ENCODE results near the gene SCNN1G.
"Not testable (repeated sequence)": the region's sequence is repeated elsewhere in the genome, so short reads cannot be mapped to it uniquely, and the experiment has no call there.

SCNN1G gene

GRCh38 chr16:23207485-23207884, 24.9 kb downstream of the SCNN1G start:
- DNase-seq (ENCODE audit: low spot score) = no peak

GRCh38 chr16:23209606-23210005, 27.1 kb downstream of the SCNN1G start:
- DNase-seq (ENCODE audit: low spot score) = no peak

GRCh38 chr16:23213831-23214230, 31.3 kb downstream of the SCNN1G start:
- no peak for DNase-seq (ENCODE audit: low spot score)

DNA sequence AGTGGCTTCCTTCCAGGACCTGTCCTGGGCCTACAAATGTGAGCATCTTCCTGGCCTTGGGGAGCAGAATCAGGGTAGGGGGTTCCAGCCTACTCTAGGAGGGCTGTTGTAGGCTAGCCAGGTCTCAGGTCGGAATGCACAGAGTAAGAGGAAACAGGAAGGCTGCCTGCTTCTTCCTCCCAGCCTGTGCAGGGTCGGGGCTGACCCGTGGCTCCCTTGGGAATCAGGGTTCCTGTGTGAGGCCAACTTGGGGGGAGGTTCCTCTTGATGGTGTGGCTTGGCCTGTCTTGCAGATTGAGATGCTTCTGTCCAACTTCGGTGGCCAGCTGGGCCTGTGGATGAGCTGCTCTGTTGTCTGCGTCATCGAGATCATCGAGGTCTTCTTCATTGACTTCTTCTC, 32.3 kb downstream of the SCNN1G start:
- no peak for DNase-seq (ENCODE audit: low spot score)

DNA sequence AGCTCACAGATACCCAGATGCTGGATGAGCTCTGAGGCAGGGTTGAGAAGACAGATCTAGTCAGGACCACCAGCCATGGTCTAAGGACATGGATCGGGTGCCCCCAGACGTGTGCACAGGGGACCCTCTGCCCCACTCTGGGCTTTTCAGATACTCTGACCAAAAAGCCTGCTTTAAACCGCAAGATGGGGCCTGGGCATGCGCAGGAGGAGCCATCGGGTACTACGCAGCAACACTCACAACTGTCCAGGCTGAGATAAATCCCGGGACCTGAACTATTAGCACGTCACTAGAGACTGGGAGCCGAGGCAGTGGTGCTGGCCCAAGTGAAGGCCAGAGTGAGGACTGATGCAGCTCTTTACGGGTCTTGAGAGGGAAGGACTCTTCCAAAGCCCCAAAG, 32.9 kb downstream of the SCNN1G start:
- no peak for DNase-seq (ENCODE audit: low spot score)

GRCh38 chr16:23216658-23217246, 34.2 kb downstream of the SCNN1G start:
- no peak for DNase-seq (ENCODE audit: low spot score)

DNA sequence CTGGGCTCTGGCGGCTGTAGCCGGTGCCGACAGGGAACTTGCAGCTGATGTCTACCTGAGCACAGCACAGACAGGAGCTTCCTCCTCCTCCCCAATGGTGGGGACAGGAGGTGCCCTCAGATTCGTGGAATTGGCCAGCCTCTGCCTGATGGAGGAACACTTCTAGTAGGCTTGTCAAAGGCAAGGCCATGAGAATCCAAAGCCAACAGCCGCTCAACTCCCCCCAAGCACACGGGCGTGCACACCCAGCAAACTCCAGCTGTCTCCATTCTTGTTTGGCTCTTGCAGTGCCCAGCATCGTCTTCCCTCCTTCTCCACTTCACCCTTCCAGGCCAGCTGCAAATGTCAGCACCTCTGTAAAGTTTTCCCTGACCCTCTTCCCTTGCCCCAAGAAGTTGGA, 35.1 kb downstream of the SCNN1G start:
- DNase-seq (ENCODE audit: low spot score) = no peak

DNA sequence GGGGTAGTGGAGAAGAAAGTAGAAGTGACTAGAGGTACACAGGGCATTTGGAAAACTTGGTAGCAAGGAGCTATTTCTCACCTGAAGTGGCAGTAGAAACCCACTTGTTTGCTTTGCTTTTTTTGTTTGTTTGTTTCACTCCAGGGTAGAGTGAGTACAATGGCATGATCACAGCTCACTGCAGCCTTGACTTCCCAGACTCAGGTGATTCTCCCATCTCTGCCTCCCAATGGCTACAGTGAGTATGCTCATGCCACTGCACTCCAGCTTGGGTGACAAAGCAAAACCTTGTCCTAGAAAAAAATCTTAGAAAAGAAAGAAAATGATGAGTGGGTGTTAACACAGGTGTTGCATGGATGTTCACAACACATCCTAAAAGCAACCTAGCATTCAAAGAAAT, 40.4 kb downstream of the SCNN1G start:
- no peak for DNase-seq (ENCODE audit: low spot score)

DNA sequence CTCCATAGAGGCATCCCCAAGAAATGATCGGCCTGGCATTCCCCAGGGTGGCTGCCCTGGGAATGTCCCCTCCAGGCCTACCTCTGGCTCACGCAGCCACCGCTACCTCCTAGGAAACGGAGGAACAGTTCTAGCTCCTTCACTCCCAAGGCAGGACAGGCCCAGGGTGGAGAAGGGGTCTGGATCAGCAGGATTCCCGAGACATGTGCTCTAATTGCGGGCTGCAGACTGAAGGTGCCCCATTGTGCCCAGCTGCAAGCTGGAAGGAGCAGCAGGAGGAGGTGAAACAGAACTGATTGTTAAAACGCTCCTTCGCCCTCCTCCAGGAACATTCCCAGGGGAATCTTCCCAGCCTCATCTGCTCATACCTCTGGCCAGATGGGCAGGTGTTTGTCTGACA, 40.8 kb downstream of the SCNN1G start:
- no peak for DNase-seq (ENCODE audit: low spot score)

DNA sequence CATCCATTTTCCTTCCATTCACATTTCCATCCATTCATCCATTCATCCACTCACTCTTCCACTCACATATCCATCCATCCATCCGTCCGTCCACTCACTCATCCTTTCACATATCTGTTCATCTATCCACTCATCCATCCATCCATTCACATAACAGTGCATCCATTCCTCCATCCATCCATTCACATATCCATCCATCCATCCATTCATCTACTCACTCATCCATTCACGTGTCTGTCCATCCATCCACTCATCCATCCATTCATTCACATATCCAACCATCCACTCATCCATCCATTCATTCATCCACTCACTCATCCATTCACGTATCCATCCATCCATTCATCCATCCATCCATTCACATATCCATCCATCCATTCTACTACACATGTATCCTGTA, 42.6 kb downstream of the SCNN1G start:
- DNase-seq (ENCODE audit: low spot score) = no peak

DNA sequence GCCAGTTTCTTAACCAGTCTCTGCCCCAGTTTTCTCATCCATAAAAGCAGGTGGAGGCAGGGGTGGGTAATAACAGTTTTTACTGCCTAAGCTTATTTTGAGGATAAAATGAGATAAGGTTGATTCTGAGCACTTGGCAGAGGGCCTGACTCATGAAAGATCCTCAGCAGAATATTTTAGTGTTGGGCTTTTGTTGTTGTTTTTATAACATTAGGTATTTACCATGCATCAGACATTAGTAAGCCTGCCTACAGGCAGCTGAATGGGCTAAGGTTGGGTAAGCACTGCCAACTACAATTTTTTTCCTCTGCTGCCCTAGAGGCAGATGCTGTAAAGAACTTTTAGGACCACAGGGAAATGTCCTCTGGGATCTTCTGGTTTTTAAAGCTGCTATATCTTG, 43.1 kb downstream of the SCNN1G start:
- no peak for DNase-seq (ENCODE audit: low spot score)

- DNase-seq (ENCODE audit: low spot score) = no peak
Measured at GRCh38 chr16:23227529-23227928, 45.0 kb downstream of the SCNN1G start.

DNA sequence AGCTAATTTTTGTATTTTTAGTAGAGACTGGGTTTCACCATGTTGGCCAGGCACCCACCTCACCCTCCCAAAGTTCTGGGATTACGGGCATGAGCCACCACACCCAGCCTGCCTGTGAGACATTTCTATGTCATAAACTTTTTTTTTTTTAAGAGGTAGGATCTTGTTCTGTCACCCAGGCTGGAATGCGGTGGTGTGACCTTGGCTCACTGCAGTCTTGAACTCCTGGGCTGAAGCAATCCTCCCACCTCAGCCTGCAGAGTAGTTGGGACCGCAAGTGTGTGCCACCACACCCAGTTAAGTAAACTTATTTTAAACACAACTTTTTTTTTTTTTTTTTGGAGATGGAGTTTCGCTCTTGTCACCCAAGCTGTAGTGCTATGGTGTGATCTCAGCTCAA, 47.2 kb downstream of the SCNN1G start:
- no peak for DNase-seq (ENCODE audit: low spot score)

DNA sequence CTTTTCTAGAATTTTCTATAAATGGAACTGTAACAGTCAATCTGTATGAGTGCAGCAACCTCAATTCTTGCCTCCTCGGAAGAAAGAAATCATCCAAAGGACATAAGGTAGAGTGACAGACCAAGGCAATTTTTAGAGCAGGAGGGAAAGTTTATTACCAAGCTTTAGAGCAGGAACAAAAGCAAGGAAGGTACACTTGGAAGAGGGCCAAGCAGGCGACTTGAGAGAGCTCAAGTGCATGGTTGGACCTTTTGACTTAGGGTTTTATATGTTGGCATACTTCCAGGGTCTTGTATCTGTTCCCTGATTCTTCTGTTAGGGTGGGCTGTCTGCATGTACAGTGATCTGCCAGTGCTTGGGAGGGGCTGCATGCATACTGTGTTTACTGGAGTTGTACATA, 50.3 kb downstream of the SCNN1G start:
- DNase-seq (ENCODE audit: low spot score) = no peak

GRCh38 chr16:23235176-23235575, 52.6 kb downstream of the SCNN1G start:
- no peak for DNase-seq (ENCODE audit: low spot score)

DNA sequence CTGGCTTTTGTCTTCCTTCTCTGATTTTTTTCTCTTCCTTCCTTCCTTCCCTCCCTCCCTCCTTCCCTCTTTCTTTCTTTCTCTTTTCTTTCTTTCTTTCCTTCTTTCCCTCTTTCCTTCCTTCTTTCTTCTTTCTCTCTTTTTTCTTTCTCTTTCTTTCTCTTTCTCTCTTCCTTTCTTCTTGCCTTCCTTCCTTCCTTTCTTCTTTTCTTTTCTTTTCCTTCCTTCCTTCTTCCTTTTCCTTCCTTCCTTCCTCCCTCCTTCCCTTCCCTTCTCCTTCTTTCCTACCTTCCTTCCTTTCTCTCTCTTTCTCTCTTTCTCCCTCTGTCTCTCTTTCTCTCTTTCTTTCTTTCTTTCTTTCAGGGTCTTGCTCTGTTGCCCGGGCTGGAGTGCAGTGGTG, 54.4 kb downstream of the SCNN1G start:
- no peak for DNase-seq (ENCODE audit: low spot score)

DNA sequence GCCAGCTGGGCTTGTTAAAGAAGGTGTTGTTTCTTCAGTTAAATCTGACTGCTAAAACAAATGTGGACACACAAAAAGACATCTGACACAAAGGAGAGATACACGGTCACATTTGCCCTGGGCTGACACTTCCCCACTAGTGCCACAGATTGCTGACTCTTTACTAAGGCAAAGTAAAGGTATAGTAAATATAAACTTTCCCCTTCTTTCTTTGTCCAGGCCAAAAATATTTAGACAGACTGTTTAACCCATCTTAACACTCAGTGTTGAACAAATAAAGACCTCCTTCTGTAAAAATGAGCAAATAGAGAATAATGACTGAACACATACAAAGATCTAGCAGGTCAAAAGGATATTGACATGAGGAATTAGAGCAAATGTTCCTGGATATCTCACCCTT, 58.4 kb downstream of the SCNN1G start:
- no peak for DNase-seq (ENCODE audit: low spot score)

GRCh38 chr16:23244122-23244521, 61.6 kb downstream of the SCNN1G start:
- no peak for DNase-seq (ENCODE audit: low spot score)

DNA sequence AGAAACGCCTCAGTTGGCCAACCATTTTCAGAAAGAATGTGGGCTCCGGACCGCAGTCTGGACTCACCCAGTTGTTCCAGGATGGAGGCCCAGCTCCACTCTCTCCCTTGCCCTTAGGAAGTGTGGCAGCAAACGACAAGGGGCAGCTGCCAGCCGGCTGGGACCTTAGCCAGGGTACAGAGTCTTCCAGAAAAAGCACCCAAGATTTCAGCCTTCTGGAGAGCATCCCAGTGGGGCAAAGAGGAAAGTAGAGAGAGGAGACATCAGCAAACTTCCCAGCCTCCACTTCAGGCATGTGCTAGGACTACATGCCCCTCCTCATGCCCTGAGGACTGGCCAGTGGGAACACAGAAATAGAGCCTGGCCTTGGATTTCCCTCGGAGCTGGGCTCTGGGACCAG, 62.7 kb downstream of the SCNN1G start:
- no peak for DNase-seq (ENCODE audit: low spot score)

DNA sequence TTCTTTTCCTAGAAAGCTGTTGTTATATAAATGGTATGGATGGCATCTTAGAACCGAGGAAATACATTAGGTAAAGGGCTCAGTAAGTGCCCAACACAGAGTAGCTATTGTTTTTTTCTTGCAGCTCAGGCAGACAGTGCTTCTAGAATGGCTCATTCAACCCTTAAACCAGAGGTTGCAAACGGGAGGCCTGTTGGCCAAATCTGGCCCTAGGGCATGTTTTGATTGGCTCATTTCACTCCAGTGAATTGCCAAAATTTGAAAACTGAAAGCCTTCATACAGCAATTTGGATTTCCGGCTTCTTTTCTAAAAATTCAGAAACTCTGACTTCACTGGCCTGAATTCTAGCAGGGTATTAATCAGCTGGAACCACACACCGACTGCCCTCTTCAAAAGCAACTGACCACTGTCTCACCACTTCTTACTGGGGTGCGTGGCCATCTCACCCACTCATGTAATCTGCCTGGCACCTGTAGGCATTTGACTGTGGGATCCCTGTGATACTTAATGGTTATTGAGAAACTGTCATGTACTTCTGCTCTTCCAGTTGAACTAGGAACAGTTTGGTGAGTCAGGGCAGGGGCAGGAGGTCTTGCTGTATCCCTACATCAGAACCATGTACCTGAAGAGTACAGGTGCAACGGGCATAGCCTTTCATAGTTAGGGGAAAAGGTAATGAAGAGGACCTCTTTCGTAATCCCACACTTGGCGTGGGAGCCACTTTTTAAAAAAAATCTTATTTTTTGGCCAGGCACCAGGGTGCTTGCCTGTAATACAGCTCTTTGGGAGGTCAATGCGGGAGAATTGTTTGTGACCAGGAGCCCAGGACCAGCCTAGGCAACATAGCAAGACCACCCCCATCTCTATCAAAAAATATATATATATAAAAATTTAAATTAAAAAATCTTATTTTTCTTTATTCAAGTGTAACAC, 66.0 kb downstream of the SCNN1G start:
- DNase-seq (ENCODE audit: low spot score) = no peak

DNA sequence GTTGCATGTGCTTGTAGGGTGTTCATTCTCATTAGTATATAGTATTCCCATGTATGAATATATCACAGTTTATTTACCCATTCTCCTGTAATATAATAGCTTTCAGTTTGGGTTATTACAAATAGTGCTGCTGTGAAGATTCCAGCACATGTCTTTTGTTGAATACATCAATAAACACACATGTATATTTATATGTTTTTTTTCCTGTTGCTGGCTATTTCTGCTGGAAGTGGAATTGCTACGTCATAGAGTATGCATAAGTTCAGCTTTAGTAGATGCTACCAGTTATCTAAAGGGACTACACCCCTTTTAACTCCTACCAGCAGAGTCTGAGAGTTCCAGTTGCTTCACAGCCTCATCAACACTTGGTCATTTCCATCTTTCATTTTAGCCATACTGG, 67.3 kb downstream of the SCNN1G start:
- DNase-seq (ENCODE audit: low spot score) = no peak

DNA sequence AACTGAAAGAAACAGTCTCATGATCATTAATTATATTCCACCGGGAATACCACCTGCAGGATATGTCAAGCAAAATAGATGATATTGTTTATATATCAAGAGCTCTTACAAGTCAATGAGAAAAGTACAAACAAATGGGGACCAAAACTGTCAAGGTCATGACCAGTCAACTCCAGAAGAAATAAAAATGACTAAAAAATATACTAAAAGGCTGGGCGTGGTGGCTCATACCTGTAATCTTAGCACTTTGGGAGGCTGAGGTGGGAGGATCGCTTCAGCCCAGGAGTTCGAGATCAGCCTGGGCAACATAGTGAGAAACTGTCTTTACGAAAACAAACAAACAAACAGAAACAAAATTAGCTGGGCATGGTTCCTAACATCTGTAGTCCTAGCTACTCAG, 69.8 kb downstream of the SCNN1G start:
- DNase-seq (ENCODE audit: low spot score) = no peak

DNA sequence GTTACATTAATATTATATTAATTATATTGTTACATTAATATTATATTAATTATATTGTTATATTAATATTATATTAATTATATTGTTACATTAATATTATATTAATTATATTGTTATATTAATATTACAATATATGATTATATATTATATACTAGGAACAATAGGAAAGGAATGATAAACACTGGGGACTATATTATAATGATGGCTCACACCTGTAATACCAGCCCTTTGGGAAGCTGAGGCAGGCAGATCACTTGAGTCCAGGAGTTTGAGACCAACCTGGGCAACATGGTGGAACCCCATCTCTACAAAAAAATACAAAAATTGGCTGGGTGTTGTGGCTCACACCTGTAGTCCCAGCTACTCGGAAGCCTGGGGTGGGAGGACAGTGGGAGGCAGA, 71.1 kb downstream of the SCNN1G start:
- not testable (repeated sequence) for DNase-seq (ENCODE audit: low spot score)

- DNase-seq (ENCODE audit: low spot score) = no peak
Measured at GRCh38 chr16:23254338-23254737, 71.8 kb downstream of the SCNN1G start.
